Measurements from ENCODE around the gene SPIRE1.
"Not testable (repeated sequence)": the region's sequence is repeated elsewhere in the genome, so short reads cannot be mapped to it uniquely, and the experiment has no call there.

Gene SPIRE1

GRCh38 chr18:12420821-12421421 lies 237.0 kb downstream of the SPIRE1 start:
- H3K27ac ChIP-seq (ENCODE audit: low read length): no peak overlapping the region
- H3K9me3 ChIP-seq (ENCODE audit: insufficient read depth, low read depth, low read length): no peaks in the 10 kb centered on the region
- H3K4me3 ChIP-seq (ENCODE audit: low read length): peak overlapping the region; percentile 57
- peaks cover 9% of the 10 kb centered on the region; the same call in 1 of the 2 replicates for H3K36me3 ChIP-seq (ENCODE audit: insufficient read depth, low read depth, low read length)
- peaks cover 8% of the 10 kb centered on the region; the same call in 1 of the 2 replicates for H3K4me1 ChIP-seq (ENCODE audit: insufficient read depth, low read length)
- peak overlapping the region; percentile 56; the same call in 1 of the 2 replicates for H3K9ac ChIP-seq (ENCODE audit: low read depth, low read length)
- no peaks in the 10 kb centered on the region for H3K27me3 ChIP-seq (ENCODE audit: insufficient read depth, low read length)

- peaks cover 12% of the 10 kb centered on the region; the same call in 1 of the 2 replicates for H3K4me1 ChIP-seq (ENCODE audit: insufficient read depth, low read length)
- H3K9ac ChIP-seq (ENCODE audit: low read depth, low read length): no peak overlapping the region
- no peak overlapping the region for H3K4me3 ChIP-seq (ENCODE audit: low read length)
- no peaks in the 10 kb centered on the region for H3K36me3 ChIP-seq (ENCODE audit: insufficient read depth, low read depth, low read length)
- H3K27me3 ChIP-seq (ENCODE audit: insufficient read depth, low read length): no peaks in the 10 kb centered on the region
- H3K27ac ChIP-seq (ENCODE audit: low read length): no peak overlapping the region
- H3K9me3 ChIP-seq (ENCODE audit: insufficient read depth, low read depth, low read length): no peaks in the 10 kb centered on the region
Measured at GRCh38 chr18:12417687-12418086, 240.2 kb downstream of the SPIRE1 start.

GRCh38 chr18:12416098-12416729 lies 241.7 kb downstream of the SPIRE1 start:
- Histone ChIP-seq H3K4me3 (ENCODE audit: low read length) (no peak overlapping the region), H3K9ac (ENCODE audit: low read depth, low read length) (no peak overlapping the region), H3K27ac (ENCODE audit: low read length) (no peak overlapping the region), H3K4me1 (ENCODE audit: insufficient read depth, low read length) (peaks cover 7% of the 10 kb centered on the region; the same call in 1 of the 2 replicates), H3K27me3 (ENCODE audit: insufficient read depth, low read length) (no peaks in the 10 kb centered on the region), H3K36me3 (ENCODE audit: insufficient read depth, low read depth, low read length) (no peaks in the 10 kb centered on the region), H3K9me3 (ENCODE audit: insufficient read depth, low read depth, low read length) (no peaks in the 10 kb centered on the region)

- Histone ChIP-seq H3K4me3 (ENCODE audit: low read length) (no peak overlapping the region), H3K9me3 (ENCODE audit: insufficient read depth, low read depth, low read length) (no peaks in the 10 kb centered on the region), H3K27me3 (ENCODE audit: insufficient read depth, low read length) (peaks cover 18% of the 10 kb centered on the region), H3K27ac (ENCODE audit: low read length) (no peak overlapping the region), H3K36me3 (ENCODE audit: insufficient read depth, low read depth, low read length) (no peaks in the 10 kb centered on the region), H3K4me1 (ENCODE audit: insufficient read depth, low read length) (peaks cover 6% of the 10 kb centered on the region; the same call in 1 of the 2 replicates), H3K9ac (ENCODE audit: low read depth, low read length) (no peak overlapping the region)
Measured at GRCh38 chr18:12411456-12411855, 246.5 kb downstream of the SPIRE1 start.

GRCh38 chr18:12410747-12411146 lies 247.2 kb downstream of the SPIRE1 start:
- H3K4me1 ChIP-seq (ENCODE audit: insufficient read depth, low read length); H3K27ac ChIP-seq (ENCODE audit: low read length); H3K9ac ChIP-seq (ENCODE audit: low read depth, low read length): not testable (repeated sequence)

GRCh38 chr18:12410081-12410481 lies 247.8 kb downstream of the SPIRE1 start:
- no peak overlapping the region for H3K9ac ChIP-seq (ENCODE audit: low read depth, low read length)
- H3K27ac ChIP-seq (ENCODE audit: low read length): no peak overlapping the region
- H3K27me3 ChIP-seq (ENCODE audit: insufficient read depth, low read length): peaks cover 32% of the 10 kb centered on the region

More at GRCh38 chr18:12410747-12411146, 247.2 kb downstream of the SPIRE1 start:
- H3K36me3 ChIP-seq (ENCODE audit: insufficient read depth, low read depth, low read length); H3K4me3 ChIP-seq (ENCODE audit: low read length); H3K9me3 ChIP-seq (ENCODE audit: insufficient read depth, low read depth, low read length): not testable (repeated sequence)
- peaks cover 25% of the 10 kb centered on the region for H3K27me3 ChIP-seq (ENCODE audit: insufficient read depth, low read length)

GRCh38 chr18:12409469-12409868 lies 248.4 kb downstream of the SPIRE1 start:
- Histone ChIP-seq H3K4me3 (ENCODE audit: low read length) (no peak overlapping the region), H3K9ac (ENCODE audit: low read depth, low read length) (no peak overlapping the region), H3K27me3 (ENCODE audit: insufficient read depth, low read length) (peaks cover 35% of the 10 kb centered on the region), H3K27ac (ENCODE audit: low read length) (no peak overlapping the region), H3K9me3 (ENCODE audit: insufficient read depth, low read depth, low read length) (no peaks in the 10 kb centered on the region), H3K4me1 (ENCODE audit: insufficient read depth, low read length) (no peaks in the 10 kb centered on the region; the same call in 1 of the 2 replicates), H3K36me3 (ENCODE audit: insufficient read depth, low read depth, low read length) (no peaks in the 10 kb centered on the region)

More at GRCh38 chr18:12410081-12410481, 247.8 kb downstream of the SPIRE1 start:
- H3K36me3 ChIP-seq (ENCODE audit: insufficient read depth, low read depth, low read length): no peaks in the 10 kb centered on the region
- no peaks in the 10 kb centered on the region for H3K9me3 ChIP-seq (ENCODE audit: insufficient read depth, low read depth, low read length)
- H3K4me1 ChIP-seq (ENCODE audit: insufficient read depth, low read length): no peaks in the 10 kb centered on the region; the same call in 1 of the 2 replicates
- H3K4me3 ChIP-seq (ENCODE audit: low read length): no peak overlapping the region

- Histone ChIP-seq H3K27ac (ENCODE audit: low read length) (no peak overlapping the region), H3K9ac (ENCODE audit: low read depth, low read length) (peak overlapping the region; percentile 59; the same call in 1 of the 2 replicates), H3K9me3 (ENCODE audit: insufficient read depth, low read depth, low read length) (no peaks in the 10 kb centered on the region), H3K36me3 (ENCODE audit: insufficient read depth, low read depth, low read length) (no peaks in the 10 kb centered on the region), H3K27me3 (ENCODE audit: insufficient read depth, low read length) (peaks cover 35% of the 10 kb centered on the region), H3K4me3 (ENCODE audit: low read length) (peak overlapping the region; percentile 64), H3K4me1 (ENCODE audit: insufficient read depth, low read length) (no peaks in the 10 kb centered on the region; the same call in 1 of the 2 replicates)
Measured at GRCh38 chr18:12408247-12408869, 249.5 kb downstream of the SPIRE1 start.

GRCh38 chr18:12406371-12407111 lies 251.4 kb downstream of the SPIRE1 start:
- H3K9ac ChIP-seq (ENCODE audit: low read depth, low read length): no peak overlapping the region
- H3K27ac ChIP-seq (ENCODE audit: low read length): no peak overlapping the region
- peaks cover 2% of the 10 kb centered on the region; the same call in 1 of the 2 replicates for H3K4me1 ChIP-seq (ENCODE audit: insufficient read depth, low read length)
- H3K4me3 ChIP-seq (ENCODE audit: low read length): no peak overlapping the region
- H3K36me3 ChIP-seq (ENCODE audit: insufficient read depth, low read depth, low read length): no peaks in the 10 kb centered on the region
- H3K27me3 ChIP-seq (ENCODE audit: insufficient read depth, low read length): peaks cover 35% of the 10 kb centered on the region
- no peaks in the 10 kb centered on the region for H3K9me3 ChIP-seq (ENCODE audit: insufficient read depth, low read depth, low read length)

GRCh38 chr18:12405066-12405465 lies 252.8 kb downstream of the SPIRE1 start:
- Histone ChIP-seq H3K9me3 (ENCODE audit: insufficient read depth, low read depth, low read length) (no peaks in the 10 kb centered on the region), H3K4me3 (ENCODE audit: low read length) (no peak overlapping the region), H3K36me3 (ENCODE audit: insufficient read depth, low read depth, low read length) (no peaks in the 10 kb centered on the region), H3K27ac (ENCODE audit: low read length) (no peak overlapping the region), H3K9ac (ENCODE audit: low read depth, low read length) (no peak overlapping the region), H3K27me3 (ENCODE audit: insufficient read depth, low read length) (peaks cover 35% of the 10 kb centered on the region), H3K4me1 (ENCODE audit: insufficient read depth, low read length) (peaks cover 3% of the 10 kb centered on the region; the same call in 1 of the 2 replicates)

Data from iPS-20b (cell line).